SK-N-MC (cell line): ENCODE data around the gene NPIPA1.

ENCODE experiments used
- EZH2 ChIP-seq: fragments of 200-600 bp; sonication (generic); IDR thresholded peaks from one replicate; pipeline ENCODE4 v1.6.1; 2017; ENCODE audit warnings: antibody characterized with exemption
- POLR2AphosphoS5 ChIP-seq: IDR thresholded peaks from 2 replicates; pipeline ENCODE4 v1.6.1; 2012; ENCODE audit warnings: mild to moderate bottlenecking, low read depth, low read length, borderline replicate concordance

- TF ChIP-seq EZH2 (no peak), POLR2AphosphoS5 (no peak)
These were observed 26.3 kb downstream of the NPIPA1 start for GRCh38 chr16:14963281-14964173.
